Measurements from ENCODE around the gene DPP6.
A peak's percentile ranks its signal among the peaks of the same experiment; 100 is the strongest.

Gene DPP6

DNA sequence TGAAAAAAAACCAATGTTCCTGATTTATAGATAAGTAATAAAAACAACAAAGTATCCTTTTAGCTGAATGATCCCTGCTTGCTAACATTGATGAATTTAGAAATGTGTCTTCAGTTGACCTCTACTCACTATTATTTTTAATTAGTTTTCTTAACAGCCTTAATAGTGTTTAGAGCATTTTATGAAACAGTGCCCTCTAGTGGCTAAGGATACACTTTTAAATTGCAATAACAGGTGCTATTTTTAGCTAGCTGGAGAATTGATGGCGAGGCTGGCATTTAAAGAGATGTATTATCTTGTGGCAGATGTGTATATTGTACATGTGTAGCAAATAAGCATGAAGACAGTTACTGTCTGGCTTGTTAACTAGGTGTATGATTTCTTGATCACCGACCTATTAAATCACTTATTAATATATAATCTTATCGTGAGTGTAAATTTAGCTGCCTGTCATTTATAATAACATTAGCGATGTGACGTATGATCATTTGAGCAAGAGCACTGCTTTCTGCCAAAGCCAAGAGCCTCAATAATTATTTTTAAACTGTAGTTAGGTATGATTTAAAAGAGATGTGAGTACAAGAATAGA, 451.9 kb downstream of the DPP6 start:
- TF ChIP-seq CTCF (conservative IDR thresholded peaks at IDR 0.05): peak; percentile 87
- H3K27ac ChIP-seq: no peak overlapping the region

DNA sequence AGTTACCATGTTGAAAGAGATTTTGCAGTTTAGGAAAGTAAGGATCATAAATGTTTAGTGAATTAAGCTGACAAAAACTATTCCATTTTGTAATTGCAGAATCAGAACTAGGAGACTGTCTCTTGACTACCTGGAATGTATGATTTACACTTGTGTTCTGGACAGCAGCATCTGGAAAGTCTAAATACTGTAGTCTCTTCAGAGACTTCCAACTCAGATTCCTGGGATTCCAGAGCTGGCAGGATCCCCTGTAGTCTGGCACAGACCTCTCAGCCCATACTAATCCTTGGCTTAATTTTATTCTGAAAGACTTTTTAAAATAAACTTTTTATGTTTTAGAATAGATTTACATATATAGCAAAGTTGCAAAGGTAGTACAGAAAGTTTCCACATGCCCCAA, 452.7 kb downstream of the DPP6 start:
- no peak for TF ChIP-seq CTCF (conservative IDR thresholded peaks at IDR 0.05)
- H3K27ac ChIP-seq: no peak overlapping the region

- no peak for TF ChIP-seq CTCF (conservative IDR thresholded peaks at IDR 0.05)
- H3K27ac ChIP-seq: no peak overlapping the region
Observed at GRCh38 chr7:154505362-154505761, 453.2 kb downstream of the DPP6 start.

DNA sequence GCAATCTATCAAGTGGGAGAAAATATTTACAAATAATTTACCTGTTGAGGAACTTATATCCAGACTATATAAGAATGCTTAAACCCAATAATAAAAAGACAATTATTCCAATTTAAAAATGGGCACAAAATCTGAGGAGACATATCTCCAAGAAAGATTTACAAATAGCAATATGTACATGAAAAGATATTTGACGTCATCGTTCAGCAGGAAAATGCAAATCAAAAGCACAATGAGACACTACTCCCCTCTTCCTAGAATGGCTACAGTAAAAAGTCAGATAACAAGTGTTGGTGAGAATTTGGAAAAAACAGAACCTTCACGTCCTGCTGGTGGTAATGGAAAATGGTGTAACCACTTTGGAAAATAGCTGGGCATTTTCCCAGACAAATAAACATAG, 457.0 kb downstream of the DPP6 start:
- H3K27ac ChIP-seq: no peak overlapping the region
- TF ChIP-seq CTCF (conservative IDR thresholded peaks at IDR 0.05): no peak

- no peak overlapping the region for H3K27ac ChIP-seq
- TF ChIP-seq CTCF (conservative IDR thresholded peaks at IDR 0.05): no peak
Observed at GRCh38 chr7:154512121-154512833, 460.1 kb downstream of the DPP6 start.

DNA sequence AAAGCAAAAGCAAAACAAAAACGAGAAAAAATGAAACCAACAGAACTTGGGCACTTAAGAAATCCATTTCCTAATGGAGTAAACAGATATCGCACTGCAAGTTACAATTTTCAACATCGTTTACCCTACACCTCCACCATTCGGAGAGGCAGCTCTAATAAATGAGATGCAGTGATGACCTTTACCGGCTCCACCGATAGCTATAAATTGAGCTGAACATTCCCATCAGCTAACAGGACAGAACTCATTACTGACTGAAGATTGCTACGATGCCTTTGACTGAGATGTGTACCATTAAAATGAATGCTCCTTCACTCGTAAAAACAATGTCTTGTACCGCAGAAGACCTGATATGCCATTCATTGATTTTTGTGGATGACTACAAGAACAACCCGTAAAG, 465.6 kb downstream of the DPP6 start:
- TF ChIP-seq CTCF (conservative IDR thresholded peaks at IDR 0.05): no peak
- H3K27ac ChIP-seq: no peak overlapping the region

DNA sequence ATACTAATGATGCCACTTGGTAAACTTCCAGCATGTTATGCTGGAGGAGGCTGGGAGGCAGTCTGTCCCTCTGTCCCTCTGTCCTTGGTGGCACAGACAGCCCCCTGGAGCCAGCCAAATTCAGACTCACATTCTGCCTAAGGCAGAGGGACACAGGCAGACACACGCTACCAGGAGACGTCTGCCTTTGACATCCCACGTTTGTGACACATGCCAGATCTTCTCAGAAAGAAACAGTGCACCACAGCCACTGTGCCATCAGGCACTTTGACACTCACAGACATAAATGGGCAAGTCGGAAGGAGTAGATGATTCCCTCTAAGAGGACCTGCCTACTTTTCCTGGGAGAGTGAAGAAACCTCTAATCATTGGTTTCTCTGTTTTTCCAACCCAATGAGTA, 467.0 kb downstream of the DPP6 start:
- TF ChIP-seq CTCF (conservative IDR thresholded peaks at IDR 0.05): no peak
- no peak overlapping the region for H3K27ac ChIP-seq

Measured in VCaP (cell line).